GM21529 (cell line): ENCODE data around the gene MAP3K9.
"Not testable (repeated sequence)": the region's sequence is repeated elsewhere in the genome, so short reads cannot be mapped to it uniquely, and the experiment has no call there.

Experiments used
- ATAC-seq: cut with Tn5 transposase; IDR thresholded peaks from one replicate; pipeline ENCODE4 v1.9.1; 2021; ENCODE audit not compliant: unreplicated experiment

MAP3K9 gene

GRCh38 chr14:70809225-70810219 is at the start of gene MAP3K9:
MAP3K9 (minus strand) TSS chr14:70809513; CDS start chr14:70809171, 342 bp downstream.
- peak; percentile 79 for ATAC-seq

DNA sequence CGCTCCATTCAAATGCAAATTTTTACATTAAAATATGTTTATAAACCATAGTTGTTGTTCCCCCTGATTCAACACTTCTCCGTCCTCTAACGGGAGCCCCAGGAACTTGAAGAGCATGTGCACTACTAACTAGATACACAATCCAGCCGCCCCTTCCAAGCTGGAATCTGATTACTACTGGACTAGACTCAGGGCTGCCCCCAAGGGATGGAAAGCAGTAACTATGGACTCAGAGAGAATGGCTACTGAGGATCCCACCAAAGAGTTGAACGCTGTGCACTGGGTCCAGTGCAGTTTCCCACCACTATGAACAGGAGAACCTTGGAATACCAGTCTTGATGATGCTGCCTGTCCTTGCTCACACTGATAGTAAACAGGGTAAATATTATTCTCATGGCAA is 49.3 kb upstream of the MAP3K9 start:
- ATAC-seq = no peak

- no peak for ATAC-seq
These were observed 48.2 kb upstream of the MAP3K9 start for GRCh38 chr14:70857496-70857890.

GRCh38 chr14:70856851-70857495 is 47.7 kb upstream of the MAP3K9 start:
- no peak for ATAC-seq

- no peak for ATAC-seq
These were observed 46.2 kb upstream of the MAP3K9 start for GRCh38 chr14:70855486-70855885.

GRCh38 chr14:70853658-70854057 is 44.3 kb upstream of the MAP3K9 start:
- not testable (repeated sequence) for ATAC-seq

DNA sequence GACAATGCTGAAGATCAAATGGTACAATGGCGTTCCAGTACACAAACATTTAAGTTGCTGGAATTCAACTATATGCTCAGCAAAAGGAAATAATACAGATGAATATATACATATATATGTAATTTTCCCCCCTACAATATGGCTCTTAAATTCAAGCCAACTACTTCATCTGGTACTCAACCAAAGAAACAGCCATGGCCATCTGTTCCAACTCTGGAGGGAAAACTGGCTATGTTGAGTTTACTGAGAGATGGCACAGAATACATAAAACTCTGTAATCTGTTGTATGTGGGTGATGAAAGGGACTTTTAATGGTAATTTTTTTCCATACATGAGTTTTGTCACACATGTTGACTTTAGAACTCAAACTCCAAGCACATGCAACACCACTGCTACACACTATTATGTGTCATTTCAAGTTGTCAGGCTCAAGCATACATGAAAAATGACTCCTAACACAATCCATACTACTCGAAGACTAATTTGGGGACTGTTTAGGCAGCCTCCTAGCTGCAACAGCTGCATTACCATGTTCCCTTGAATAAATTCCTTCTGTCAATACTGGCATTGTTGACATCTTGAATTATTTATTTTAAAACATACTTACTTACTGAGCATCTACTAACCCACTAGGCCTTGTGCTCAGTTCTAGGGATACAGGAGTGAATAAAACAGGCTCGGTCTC is 38.2 kb upstream of the MAP3K9 start:
- ATAC-seq = no peak

- no peak for ATAC-seq
These were observed 36.3 kb upstream of the MAP3K9 start for GRCh38 chr14:70845601-70846000.

DNA sequence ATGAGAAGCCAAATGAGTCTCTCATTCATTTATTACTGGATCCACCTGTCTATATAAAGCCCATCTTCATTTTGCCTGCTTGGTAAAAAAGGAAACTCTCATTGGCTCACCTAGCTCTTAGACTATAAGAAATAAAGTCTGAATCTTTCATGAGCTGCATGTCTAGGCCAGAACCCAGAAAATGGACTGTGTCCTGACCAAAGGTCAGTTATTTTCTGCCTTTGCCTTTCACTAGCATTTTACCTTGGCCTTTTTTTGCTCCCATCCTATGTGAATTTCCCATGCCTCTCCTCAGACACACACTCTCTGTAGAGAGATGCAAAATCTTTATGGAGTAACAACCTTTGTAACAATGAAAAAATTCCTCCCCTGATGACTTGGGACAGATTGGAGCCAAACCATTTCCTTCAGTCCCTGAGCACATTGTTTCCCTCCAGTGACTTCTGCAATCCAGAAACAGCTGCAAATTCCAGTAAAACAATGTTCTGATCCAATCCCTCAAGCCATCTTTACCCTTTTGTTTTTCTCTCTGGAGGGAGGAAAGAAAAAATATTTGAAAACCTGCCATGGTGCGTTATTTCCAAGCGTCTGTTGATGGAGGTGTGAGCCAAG is 33.6 kb upstream of the MAP3K9 start:
- ATAC-seq = no peak

DNA sequence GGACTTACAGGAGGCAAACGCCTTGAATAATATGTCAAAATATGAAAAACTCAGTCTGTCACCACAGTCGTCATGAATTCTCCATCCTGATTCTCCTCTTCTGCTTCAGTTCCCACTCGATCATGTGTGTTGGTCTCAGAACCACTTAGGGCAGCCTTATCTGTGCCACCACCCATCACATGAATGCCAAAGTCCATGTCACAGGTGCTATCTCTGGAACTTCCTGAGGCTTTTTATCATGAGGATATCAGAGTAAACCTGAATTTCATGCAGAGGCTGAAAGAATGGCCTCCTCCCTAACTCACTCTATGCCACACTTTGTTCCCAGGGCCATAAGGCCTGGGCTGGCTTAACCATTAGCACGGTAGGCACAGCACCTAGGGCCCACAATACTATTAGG is 28.8 kb upstream of the MAP3K9 start:
- no peak for ATAC-seq

DNA sequence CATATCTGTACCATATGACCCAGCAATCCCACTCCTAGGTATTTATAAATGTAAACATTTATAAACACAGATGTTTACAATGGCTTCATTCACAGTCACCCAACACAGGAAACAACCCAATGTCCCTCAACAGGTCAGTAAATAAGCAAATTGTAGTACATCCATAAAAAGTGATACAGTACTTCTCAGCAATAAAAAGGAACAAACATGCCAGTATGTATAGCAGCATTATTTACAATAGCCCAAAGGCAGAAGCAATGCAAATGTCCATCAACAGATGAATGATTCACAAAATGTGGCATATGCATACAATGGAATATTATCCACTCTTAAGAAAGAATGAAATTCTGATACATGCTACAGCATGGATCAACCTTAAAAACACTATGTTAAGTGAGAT is 27.6 kb upstream of the MAP3K9 start:
- ATAC-seq = no peak

DNA sequence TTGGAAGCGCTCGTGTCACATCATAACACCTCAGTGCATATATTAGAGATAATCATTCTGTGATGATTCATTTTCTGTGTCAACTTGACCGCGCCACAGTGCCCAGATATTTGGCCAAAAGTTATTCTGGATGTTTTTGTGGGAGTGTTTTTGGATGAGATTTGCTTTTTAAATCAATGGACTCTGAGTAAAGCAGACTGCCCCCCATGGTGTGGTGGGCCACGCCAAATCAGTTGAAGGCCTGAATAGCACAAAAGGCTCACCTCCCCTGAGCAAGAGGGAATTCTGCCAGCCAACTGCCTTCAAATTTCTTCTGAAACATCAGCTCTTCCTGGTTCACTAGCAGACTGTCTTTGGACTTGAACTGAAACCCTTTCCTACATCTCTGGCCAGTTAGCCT is 24.6 kb upstream of the MAP3K9 start:
- ATAC-seq = no peak

DNA sequence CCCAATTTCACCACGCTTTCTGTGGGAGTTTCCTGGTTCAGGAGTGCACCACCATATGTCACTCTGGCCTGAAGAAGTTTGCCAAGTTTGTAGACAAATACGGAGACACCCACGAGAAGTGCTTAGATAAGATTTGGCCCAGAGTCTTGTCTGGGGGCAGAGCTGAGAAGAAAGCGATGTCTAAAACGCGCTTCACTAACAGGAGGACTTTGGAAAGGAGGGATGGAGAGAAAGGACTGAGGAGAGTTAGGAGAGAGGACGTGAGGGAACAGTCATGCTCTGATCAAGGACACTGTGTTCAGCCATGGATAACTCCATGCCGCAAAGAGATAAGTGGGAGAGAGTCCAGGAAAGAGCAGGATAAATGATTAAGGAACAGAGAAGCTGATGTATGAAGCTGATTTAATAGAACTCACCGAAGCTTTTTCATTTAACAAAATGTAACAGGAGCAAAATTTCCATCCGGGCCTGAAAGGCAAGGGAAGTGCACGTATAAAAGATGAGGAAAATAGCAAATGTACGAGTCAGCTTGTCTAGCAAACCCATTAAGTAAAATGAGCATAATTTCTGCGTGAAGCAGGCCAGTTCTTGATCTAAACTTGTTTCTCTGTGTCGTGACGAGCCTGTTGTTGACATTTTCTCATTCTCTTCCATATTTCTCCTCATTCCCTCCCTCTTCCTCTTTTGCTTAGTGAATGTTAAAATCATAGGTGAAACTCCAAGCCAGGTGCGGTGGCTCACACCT is 23.4 kb upstream of the MAP3K9 start:
- ATAC-seq = no peak

GRCh38 chr14:70830998-70831781 is 21.9 kb upstream of the MAP3K9 start:
- ATAC-seq = no peak

DNA sequence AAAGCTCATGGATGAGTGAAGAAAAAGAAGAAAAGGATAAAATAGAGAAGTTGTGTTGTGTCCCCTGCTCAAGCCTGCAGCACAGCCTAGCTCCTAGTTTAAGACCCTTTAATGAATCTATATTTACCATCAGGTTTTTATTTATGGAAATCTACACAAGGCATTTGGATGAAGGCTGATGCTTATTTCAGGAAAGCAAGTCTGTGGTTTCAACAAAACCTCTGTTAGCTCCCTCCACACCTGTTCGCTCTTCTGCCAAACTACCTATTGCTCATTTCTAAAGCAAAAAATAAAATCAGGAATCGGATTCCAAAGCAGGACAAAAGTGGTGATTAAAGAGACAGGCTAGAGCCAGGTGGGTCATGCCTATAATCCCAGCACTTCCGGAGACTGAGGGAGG is 18.9 kb upstream of the MAP3K9 start:
- ATAC-seq = no peak

DNA sequence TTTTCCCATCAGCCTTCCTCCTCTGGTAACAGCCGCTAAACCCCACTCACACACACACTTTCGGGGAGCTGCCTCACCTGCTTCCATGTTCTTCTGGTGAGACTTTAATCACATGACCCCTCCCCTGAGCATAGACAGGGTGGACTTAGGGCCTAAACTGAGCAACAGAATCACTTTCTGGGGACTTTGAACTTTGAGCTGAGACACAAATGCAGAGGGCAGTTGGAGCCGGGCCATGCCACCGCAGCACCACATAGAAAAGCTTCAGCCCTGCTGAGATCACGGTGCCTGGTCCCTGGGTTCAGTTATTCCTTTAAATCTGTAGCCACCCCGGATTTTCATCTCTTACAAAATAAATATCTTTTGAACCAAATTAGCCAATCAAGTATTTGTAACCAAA is 18.4 kb upstream of the MAP3K9 start:
- ATAC-seq = no peak

GRCh38 chr14:70827347-70827746 is 18.0 kb upstream of the MAP3K9 start:
- ATAC-seq = no peak

DNA sequence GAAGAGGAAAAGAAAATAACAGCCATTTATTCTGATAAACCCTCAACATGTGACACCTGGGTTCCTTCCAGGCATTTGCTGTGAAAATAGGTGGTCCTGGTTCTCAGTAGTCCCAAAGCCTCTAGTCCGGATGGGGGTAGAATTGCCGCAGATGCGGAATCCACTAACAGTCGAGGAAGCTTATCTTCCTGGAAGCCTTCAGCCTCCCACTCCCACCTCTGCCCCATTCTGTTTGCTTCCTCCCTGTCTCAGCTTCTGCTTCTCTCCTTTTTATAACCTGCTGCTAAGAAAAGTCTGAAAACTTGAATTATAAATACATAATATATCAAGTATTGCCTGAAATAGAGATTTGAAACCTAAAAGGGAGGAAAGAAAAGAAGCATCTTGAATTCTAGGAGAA is 14.0 kb upstream of the MAP3K9 start:
- no peak for ATAC-seq

DNA sequence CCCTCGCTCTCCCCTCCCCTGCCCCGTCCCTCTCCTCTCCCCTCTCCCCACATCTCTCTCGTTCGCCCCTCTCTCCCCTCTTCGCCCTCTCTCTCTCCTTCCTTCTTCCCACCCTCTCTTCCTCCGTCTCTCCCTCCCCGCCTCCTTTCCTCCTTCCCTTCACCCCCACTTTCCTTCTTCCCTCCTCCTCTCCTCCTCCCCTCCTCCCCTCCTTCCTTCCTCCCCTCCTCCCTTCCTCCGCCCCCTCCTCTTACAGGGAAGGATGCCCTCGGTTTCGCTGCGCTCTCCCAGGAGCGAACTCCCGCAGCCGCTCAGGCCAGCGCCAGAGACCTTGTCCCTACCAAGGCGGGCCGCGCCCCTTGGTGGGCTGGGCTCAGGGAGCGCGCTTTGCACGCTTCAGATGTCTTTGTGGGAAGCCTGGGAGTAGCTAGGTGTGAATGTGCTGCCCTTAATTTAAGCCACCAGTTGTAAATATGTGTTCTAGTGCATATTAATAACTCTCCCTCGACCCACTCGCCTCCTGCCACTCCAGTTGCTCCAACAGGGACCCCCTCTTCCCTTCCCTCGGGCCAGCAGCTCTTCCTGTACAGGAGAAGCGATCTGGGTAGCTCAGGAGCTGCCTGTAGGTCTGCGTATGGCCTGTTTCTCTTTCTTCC is 13.3 kb upstream of the MAP3K9 start:
- ATAC-seq = no peak
